Glutamatergic neuron (in vitro differentiated cells): ENCODE data around the gene NFKB1. TPM values are rescaled to one million over a fixed set of nuclear protein-coding genes. Genes with fewer than 3 reads are reported as not detected.
"Not testable (repeated sequence)": the region's sequence is repeated elsewhere in the genome, so short reads cannot be mapped to it uniquely, and the experiment has no call there.

ENCODE experiments used
- DNase-seq: peaks from one replicate; pipeline ENCODE4 v3.0.0; 2022
- H3K27ac Mint-ChIP-seq: one replicate; pipeline ENCODE4 v1.8.0; 2020; ENCODE audit warnings: mild to moderate bottlenecking, mixed read lengths, inconsistent platforms; ENCODE audit not compliant: unreplicated experiment
- H3K27me3 Mint-ChIP-seq: one replicate; pipeline ENCODE4 v1.8.0; 2020; ENCODE audit warnings: mild to moderate bottlenecking, moderate library complexity, mixed read lengths, inconsistent platforms; ENCODE audit not compliant: unreplicated experiment
- H3K36me3 Mint-ChIP-seq: one replicate; pipeline ENCODE4 v1.8.0; 2020; ENCODE audit warnings: mild to moderate bottlenecking, mixed read lengths, inconsistent platforms; ENCODE audit not compliant: unreplicated experiment
- H3K4me1 Mint-ChIP-seq: one replicate; pipeline ENCODE4 v1.8.0; 2020; ENCODE audit warnings: mild to moderate bottlenecking, low read depth, mixed read lengths, inconsistent platforms; ENCODE audit not compliant: unreplicated experiment
- H3K4me3 Mint-ChIP-seq: one replicate; pipeline ENCODE4 v1.8.0; 2020; ENCODE audit warnings: mild to moderate bottlenecking, mixed read lengths, inconsistent platforms; ENCODE audit not compliant: unreplicated experiment
- H3K9me3 Mint-ChIP-seq: one replicate; pipeline ENCODE4 v1.8.0; 2020; ENCODE audit warnings: mild to moderate bottlenecking, moderate library complexity, mixed read lengths, inconsistent platforms; ENCODE audit not compliant: unreplicated experiment
- total RNA-seq: library from RNA; stranded (reverse); fragmentation: NEBNext Ultra II Directional; extraction: Animal tissue kit (Norgen Biotek cat#: 25700); gene quantifications from one replicate; pipeline ENCODE4 v1.2.1, GENCODE V29; 2021; ENCODE audit not compliant: unreplicated experiment
- TF ChIP-seq, protein P1 (sequence below): fragments of 200-600 bp; sonication (generic); IDR thresholded peaks from one replicate; pipeline ENCODE4 v1.5.0; 2021; ENCODE audit not compliant: partially characterized antibody, unreplicated experiment

The NFKB1 gene
- total RNA-seq, 1 donor from 2014 or later = 3.2 TPM

- no peaks in the 10 kb centered on the region for H3K27me3 Mint-ChIP-seq
These were observed 66.3 kb downstream of the NFKB1 start for GRCh38 chr4:102567427-102567826.

DNA sequence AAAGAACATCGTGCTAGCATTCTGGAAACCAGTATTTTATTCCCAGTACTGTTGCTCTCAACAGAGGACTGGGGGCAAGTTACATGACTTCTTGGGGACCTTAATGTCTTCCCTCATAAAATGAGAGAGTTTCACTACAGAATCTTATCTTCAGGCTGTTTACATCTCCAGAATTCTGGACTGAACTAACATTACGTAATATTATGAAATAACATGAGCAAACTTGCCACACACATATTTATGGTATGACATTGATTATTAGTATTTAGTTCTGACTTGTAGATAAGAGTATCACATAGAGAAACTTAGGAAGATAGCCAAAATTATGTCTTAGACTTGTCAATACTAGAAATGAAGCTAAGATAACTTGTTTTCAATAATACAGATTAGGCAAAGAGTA is 68.0 kb downstream of the NFKB1 start:
- no peak overlapping the region for H3K4me3 Mint-ChIP-seq
- no peaks in the 10 kb centered on the region for H3K4me1 Mint-ChIP-seq
- DNase-seq = no peak
- H3K27me3 Mint-ChIP-seq = no peaks in the 10 kb centered on the region
- H3K27ac Mint-ChIP-seq = no peak overlapping the region
- TF ChIP-seq, protein P1, sequence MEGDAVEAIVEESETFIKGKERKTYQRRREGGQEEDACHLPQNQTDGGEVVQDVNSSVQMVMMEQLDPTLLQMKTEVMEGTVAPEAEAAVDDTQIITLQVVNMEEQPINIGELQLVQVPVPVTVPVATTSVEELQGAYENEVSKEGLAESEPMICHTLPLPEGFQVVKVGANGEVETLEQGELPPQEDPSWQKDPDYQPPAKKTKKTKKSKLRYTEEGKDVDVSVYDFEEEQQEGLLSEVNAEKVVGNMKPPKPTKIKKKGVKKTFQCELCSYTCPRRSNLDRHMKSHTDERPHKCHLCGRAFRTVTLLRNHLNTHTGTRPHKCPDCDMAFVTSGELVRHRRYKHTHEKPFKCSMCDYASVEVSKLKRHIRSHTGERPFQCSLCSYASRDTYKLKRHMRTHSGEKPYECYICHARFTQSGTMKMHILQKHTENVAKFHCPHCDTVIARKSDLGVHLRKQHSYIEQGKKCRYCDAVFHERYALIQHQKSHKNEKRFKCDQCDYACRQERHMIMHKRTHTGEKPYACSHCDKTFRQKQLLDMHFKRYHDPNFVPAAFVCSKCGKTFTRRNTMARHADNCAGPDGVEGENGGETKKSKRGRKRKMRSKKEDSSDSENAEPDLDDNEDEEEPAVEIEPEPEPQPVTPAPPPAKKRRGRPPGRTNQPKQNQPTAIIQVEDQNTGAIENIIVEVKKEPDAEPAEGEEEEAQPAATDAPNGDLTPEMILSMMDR = no peak
- no peaks in the 10 kb centered on the region for H3K9me3 Mint-ChIP-seq
- no peaks in the 10 kb centered on the region for H3K36me3 Mint-ChIP-seq

More at GRCh38 chr4:102567427-102567826, 66.3 kb downstream of the NFKB1 start:
- no peak for DNase-seq
- Mint-ChIP-seq H3K9me3 (no peaks in the 10 kb centered on the region), H3K4me3 (no peak overlapping the region), H3K36me3 (no peaks in the 10 kb centered on the region), H3K27ac (no peak overlapping the region), H3K4me1 (no peaks in the 10 kb centered on the region)
- TF ChIP-seq, protein P1 = no peak

GRCh38 chr4:102570211-102570610 is 69.1 kb downstream of the NFKB1 start:
- H3K4me3 Mint-ChIP-seq, H3K36me3 Mint-ChIP-seq, H3K4me1 Mint-ChIP-seq, H3K9me3 Mint-ChIP-seq, H3K27me3 Mint-ChIP-seq, DNase-seq, H3K27ac Mint-ChIP-seq: not testable (repeated sequence)

- H3K27me3 Mint-ChIP-seq = no peaks in the 10 kb centered on the region
- H3K36me3 Mint-ChIP-seq = no peaks in the 10 kb centered on the region
- H3K4me1 Mint-ChIP-seq = no peaks in the 10 kb centered on the region
- TF ChIP-seq, protein P1 = no peak
- no peak overlapping the region for H3K27ac Mint-ChIP-seq
- no peak for DNase-seq
- no peak overlapping the region for H3K4me3 Mint-ChIP-seq
- H3K9me3 Mint-ChIP-seq = no peaks in the 10 kb centered on the region
These were observed 71.3 kb downstream of the NFKB1 start for GRCh38 chr4:102572452-102572851.

DNA sequence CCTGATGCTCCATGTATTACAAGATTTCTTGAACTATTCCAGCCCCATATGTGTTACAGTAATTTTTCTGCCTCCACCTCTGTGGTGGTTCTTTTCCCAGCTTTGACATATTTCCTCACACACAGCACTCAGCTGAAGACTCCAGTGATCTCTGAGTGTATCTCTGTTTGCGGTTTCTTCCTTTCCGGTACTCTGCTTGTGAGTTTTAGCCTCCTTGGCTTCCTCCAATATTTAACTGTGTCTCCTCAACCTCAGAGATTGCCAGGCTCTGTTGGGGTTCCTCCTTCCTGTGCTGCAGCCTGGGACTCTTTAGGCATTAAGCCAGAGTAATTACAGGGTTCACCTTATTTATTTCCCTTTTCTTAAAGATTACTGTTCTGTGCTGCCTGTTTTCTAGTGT is 73.2 kb downstream of the NFKB1 start:
- no peak overlapping the region for H3K4me3 Mint-ChIP-seq
- H3K36me3 Mint-ChIP-seq = no peaks in the 10 kb centered on the region
- DNase-seq = no peak
- no peaks in the 10 kb centered on the region for H3K4me1 Mint-ChIP-seq
- TF ChIP-seq, protein P1 = no peak
- H3K27ac Mint-ChIP-seq = no peak overlapping the region
- no peaks in the 10 kb centered on the region for H3K27me3 Mint-ChIP-seq
- H3K9me3 Mint-ChIP-seq = no peaks in the 10 kb centered on the region
